Fibroblast of lung (primary cell): ENCODE measurements around the gene CORO2B. TPM values are rescaled to one million over a fixed set of nuclear protein-coding genes. Genes with fewer than 3 reads are reported as not detected.

ENCODE experiments used
- DNase-seq, 2 donors: peaks; one replicate each; pipeline versions ENCODE4 v3.0.0 to v3.0.0-alpha.2; 2010; ENCODE audit warnings: low read depth in 2 of 2
- H2AFZ ChIP-seq: 2 replicates; pipeline ENCODE4 v1.5.1; 2012; ENCODE audit warnings: low read length, control low read depth, inconsistent platforms
- H3K27ac ChIP-seq: 2 replicates; pipeline ENCODE4 v1.5.1; 2011; ENCODE audit warnings: low read length, control low read depth; ENCODE audit not compliant: insufficient read depth
- H3K27me3 ChIP-seq: 2 replicates; pipeline ENCODE4 v1.5.1; 2011; ENCODE audit warnings: mild to moderate bottlenecking, low read length; ENCODE audit not compliant: control insufficient read depth, insufficient read depth
- H3K36me3 ChIP-seq: 2 replicates; pipeline ENCODE4 v1.5.1; 2011; ENCODE audit warnings: low read length; ENCODE audit not compliant: control insufficient read depth, insufficient read depth
- H3K4me1 ChIP-seq: 2 replicates; pipeline ENCODE4 v1.5.1; 2011; ENCODE audit warnings: low read length; ENCODE audit not compliant: control insufficient read depth, insufficient read depth; ENCODE audit errors: extremely low read depth
- H3K4me2 ChIP-seq: 2 replicates; pipeline ENCODE4 v1.5.1; 2011; ENCODE audit warnings: low read length, control low read depth; ENCODE audit not compliant: insufficient read depth; ENCODE audit errors: extremely low read depth
- H3K4me3 ChIP-seq, 4 experiments: fragments of 200-600 bp in 1 of 4; sonication (generic) in 1 of 4; replicated peaks in 1 of 4; 2 replicates each; pipeline ENCODE4 v1.5.1; 2011 to 2016; ENCODE audit warnings: low read length in 4 of 4, low read depth in 3 of 4, mild to moderate bottlenecking in 3 of 4, control low read depth in 2 of 4, inconsistent platforms in 1 of 4, mixed read lengths in 1 of 4; ENCODE audit not compliant: insufficient read depth in 1 of 4; ENCODE audit errors: control extremely low read depth in 1 of 4
- H3K79me2 ChIP-seq: 2 replicates; pipeline ENCODE4 v1.5.1; 2012; ENCODE audit warnings: mild to moderate bottlenecking, low read length, inconsistent platforms; ENCODE audit not compliant: control insufficient read depth, insufficient read depth
- H3K9ac ChIP-seq: 2 replicates; pipeline ENCODE4 v1.5.1; 2011; ENCODE audit warnings: mild to moderate bottlenecking, low read length, control low read depth; ENCODE audit not compliant: insufficient read depth
- H3K9me3 ChIP-seq: 2 replicates; pipeline ENCODE4 v1.5.1; 2012; ENCODE audit warnings: low read depth, low read length; ENCODE audit not compliant: control insufficient read depth, insufficient read depth
- H4K20me1 ChIP-seq: 2 replicates; pipeline ENCODE4 v1.5.1; 2011; ENCODE audit warnings: low read length; ENCODE audit not compliant: control insufficient read depth, insufficient read depth; ENCODE audit errors: extremely low read depth
- EZH2 ChIP-seq: IDR thresholded peaks from 2 replicates; pipeline ENCODE4 v1.5.1; 2012; ENCODE audit warnings: low read length, control low read depth, mild to moderate bottlenecking; ENCODE audit errors: missing control alignments
- polyA plus RNA-seq, 2 donors: library from polyadenylated mRNA; depleted of rRNA in 1 of 2; stranded (reverse) in 1 of 2; unstranded in 1 of 2; fragments of >200 nt; gene quantifications; 2 replicates each; pipeline ENCODE4 v1.2.1, GENCODE V29; 2011 to 2012; ENCODE audit warnings: missing spikeins in 1 of 2
- total RNA-seq: library from RNA; depleted of rRNA; stranded (reverse); fragments of >200 nt; gene quantifications from 2 replicates; pipeline ENCODE4 v1.2.1, GENCODE V29; 2014
- TF ChIP-seq, protein P1 (sequence below), 2 donors: IDR thresholded peaks in 1 of 2; conservative IDR thresholded peaks in 1 of 2; 1 replicate in 1 of 2; 2 replicates in 1 of 2; pipeline ENCODE4 v1.5.1; 2011 to 2012; ENCODE audit warnings: low read length in 2 of 2, control low read depth in 1 of 2, inconsistent platforms in 1 of 2, low read depth in 1 of 2, mild to moderate bottlenecking in 1 of 2

CORO2B gene
- total and polyA plus RNA-seq, 2 donors (not counting 1 experiment from before 2014, with no cell fraction given): 17.5 to 25.3 TPM

DNA sequence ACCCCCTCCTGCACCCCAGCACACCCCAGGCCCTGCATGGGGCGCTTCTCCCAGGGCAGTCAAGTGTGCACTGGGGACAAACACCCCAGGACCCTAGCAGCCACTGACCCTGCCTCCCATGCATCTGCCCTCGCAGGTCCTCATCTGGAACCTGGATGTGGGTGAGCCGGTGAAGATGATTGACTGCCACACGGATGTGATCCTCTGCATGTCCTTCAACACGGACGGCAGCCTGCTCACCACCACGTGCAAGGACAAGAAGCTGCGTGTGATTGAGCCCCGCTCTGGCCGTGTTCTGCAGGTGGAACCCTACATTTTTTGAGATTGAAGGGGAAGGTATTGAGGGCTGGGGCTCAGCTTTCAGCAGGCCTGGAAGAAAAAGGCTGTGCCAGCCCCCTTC is 132.6 kb downstream of the CORO2B start:
- no peak for DNase-seq
- Histone ChIP-seq H3K4me2 (no peak overlapping the region), H4K20me1 (no peaks in the 10 kb centered on the region), H3K9ac (no peak overlapping the region), H3K27ac (no peak overlapping the region), H3K27me3 (no peaks in the 10 kb centered on the region), H3K4me3 (no peak overlapping the region), H3K4me1 (no peaks in the 10 kb centered on the region), H3K9me3 (no peaks in the 10 kb centered on the region), H3K36me3 (peaks cover 18% of the 10 kb centered on the region), H2AFZ (no peak overlapping the region), H3K79me2 (no peaks in the 10 kb centered on the region)
- TF ChIP-seq, protein P1, sequence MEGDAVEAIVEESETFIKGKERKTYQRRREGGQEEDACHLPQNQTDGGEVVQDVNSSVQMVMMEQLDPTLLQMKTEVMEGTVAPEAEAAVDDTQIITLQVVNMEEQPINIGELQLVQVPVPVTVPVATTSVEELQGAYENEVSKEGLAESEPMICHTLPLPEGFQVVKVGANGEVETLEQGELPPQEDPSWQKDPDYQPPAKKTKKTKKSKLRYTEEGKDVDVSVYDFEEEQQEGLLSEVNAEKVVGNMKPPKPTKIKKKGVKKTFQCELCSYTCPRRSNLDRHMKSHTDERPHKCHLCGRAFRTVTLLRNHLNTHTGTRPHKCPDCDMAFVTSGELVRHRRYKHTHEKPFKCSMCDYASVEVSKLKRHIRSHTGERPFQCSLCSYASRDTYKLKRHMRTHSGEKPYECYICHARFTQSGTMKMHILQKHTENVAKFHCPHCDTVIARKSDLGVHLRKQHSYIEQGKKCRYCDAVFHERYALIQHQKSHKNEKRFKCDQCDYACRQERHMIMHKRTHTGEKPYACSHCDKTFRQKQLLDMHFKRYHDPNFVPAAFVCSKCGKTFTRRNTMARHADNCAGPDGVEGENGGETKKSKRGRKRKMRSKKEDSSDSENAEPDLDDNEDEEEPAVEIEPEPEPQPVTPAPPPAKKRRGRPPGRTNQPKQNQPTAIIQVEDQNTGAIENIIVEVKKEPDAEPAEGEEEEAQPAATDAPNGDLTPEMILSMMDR (conservative IDR thresholded peaks at IDR 0.05 in 1 of 2, IDR thresholded peaks at IDR 0.05 in 1 of 2; ENCODE audit: low read depth in 1 of 2, low read length in 2 of 2): no peak
- no peak for TF ChIP-seq EZH2

DNA sequence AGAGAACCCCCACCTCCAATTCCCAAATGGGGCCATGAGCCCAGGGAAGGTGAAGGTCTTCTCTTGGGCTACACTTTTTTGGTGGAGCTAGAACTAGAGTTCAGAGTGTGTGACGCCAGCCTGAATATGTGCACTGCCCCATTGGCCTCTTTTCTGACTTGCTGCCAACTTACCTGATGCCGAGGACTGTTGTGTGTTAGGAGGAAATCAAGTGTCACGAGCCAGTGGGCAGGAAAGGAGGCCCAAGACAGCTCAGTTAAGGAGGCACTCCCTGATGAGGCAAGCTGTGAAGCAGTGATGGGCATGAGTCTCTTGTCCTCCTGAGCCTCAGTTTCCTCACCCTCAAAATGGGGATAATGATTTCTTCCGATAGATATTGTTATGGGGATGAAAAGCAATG is 134.1 kb downstream of the CORO2B start:
- Histone ChIP-seq H2AFZ (no peak overlapping the region), H4K20me1 (no peaks in the 10 kb centered on the region), H3K4me3 (no peak overlapping the region), H3K9ac (no peak overlapping the region), H3K27me3 (no peaks in the 10 kb centered on the region), H3K4me1 (no peaks in the 10 kb centered on the region), H3K4me2 (no peak overlapping the region), H3K27ac (no peak overlapping the region), H3K9me3 (no peaks in the 10 kb centered on the region), H3K79me2 (no peaks in the 10 kb centered on the region), H3K36me3 (peaks cover 18% of the 10 kb centered on the region)
- DNase-seq: no peak
- no peak for TF ChIP-seq EZH2
- TF ChIP-seq, protein P1 (conservative IDR thresholded peaks at IDR 0.05 in 1 of 2, IDR thresholded peaks at IDR 0.05 in 1 of 2; ENCODE audit: low read depth in 1 of 2, low read length in 2 of 2): no peak

DNA sequence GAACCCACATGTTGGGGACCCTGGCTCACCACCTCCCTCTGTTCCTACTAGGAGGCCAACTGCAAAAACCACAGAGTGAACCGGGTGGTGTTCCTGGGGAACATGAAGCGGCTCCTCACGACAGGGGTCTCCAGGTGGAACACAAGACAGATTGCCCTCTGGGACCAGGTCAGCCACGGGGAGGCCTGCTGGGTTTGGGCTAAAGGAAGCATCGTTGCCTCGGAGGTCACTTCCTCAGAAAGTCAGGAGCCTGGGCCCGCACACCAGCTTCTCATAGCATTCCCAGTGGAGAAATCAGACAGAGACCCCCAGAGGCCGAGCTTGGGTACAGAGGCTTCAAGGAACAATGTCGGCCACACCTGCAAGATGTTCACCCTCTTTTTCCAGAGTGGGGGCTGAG is 135.1 kb downstream of the CORO2B start:
- Histone ChIP-seq H3K79me2 (no peaks in the 10 kb centered on the region), H2AFZ (no peak overlapping the region), H3K27me3 (no peaks in the 10 kb centered on the region), H3K4me3 (no peak overlapping the region), H3K4me1 (no peaks in the 10 kb centered on the region), H3K4me2 (no peak overlapping the region), H3K9ac (no peak overlapping the region), H3K27ac (no peak overlapping the region), H4K20me1 (no peaks in the 10 kb centered on the region), H3K9me3 (no peaks in the 10 kb centered on the region), H3K36me3 (peaks cover 18% of the 10 kb centered on the region)
- DNase-seq: no peak
- TF ChIP-seq, protein P1 (conservative IDR thresholded peaks at IDR 0.05 in 1 of 2, IDR thresholded peaks at IDR 0.05 in 1 of 2; ENCODE audit: low read depth in 1 of 2, low read length in 2 of 2): no peak
- TF ChIP-seq EZH2: no peak
